A549 (cell line): Measurements from ENCODE around the gene ZNF521. TPM values are rescaled to one million over a fixed set of nuclear protein-coding genes. Genes with fewer than 3 reads are reported as not detected.

Experiments
- ATAC-seq, 2 experiments: fragments of 200-7000 bp in 1 of 2; fragments of >200 bp in 1 of 2; cut with Nextera tagmentation in 1 of 2; cut with Tn5 transposase in 1 of 2; 3 replicates each; pipeline versions ENCODE4 v1.8.0 to v1.9.1; 2018 to 2020; ENCODE audit warnings: mild to moderate bottlenecking in 1 of 2, moderate library complexity in 1 of 2
- CTCF ChIA-PET: fragments of 300-600 bp; sonication (Branson Sonifier 250); formaldehyde crosslinking; extraction: SDS; loops from one replicate; lab custom pipeline; 2021; ENCODE audit warnings: antibody characterized with exemption, inconsistent platforms; lab: Yijun Ruan, JAX
- POLR2A ChIA-PET: fragments of 350-600 bp; formaldehyde crosslinking; extraction: SDS; loops from one replicate; lab custom pipeline; 2021; ENCODE audit warnings: antibody characterized with exemption, inconsistent platforms; lab: Yijun Ruan, JAX
- DNase-seq, 2 experiments: peaks; one replicate each; pipeline versions ENCODE4 v3.0.0 to v3.0.0-alpha.2; 2011 to 2016; ENCODE audit warnings: low read depth in 1 of 2, low spot score in 1 of 2
- FAIRE-seq: peaks from 2 replicates; lab custom pipeline; 2011; peaks lifted over from hg19 to GRCh38; lab: Jason Lieb, UNC
- H3K27ac ChIP-seq, 2 experiments: fragments of >200 bp; sonication (Bioruptor Twin); formaldehyde crosslinking; 3 replicates each; pipeline ENCODE4 v1.5.1; 2016 to 2017
- H3K4me1 ChIP-seq: fragments of >200 bp; sonication (Bioruptor Twin); formaldehyde crosslinking; 3 replicates; pipeline ENCODE4 v1.6.1; 2016
- H3K4me2 ChIP-seq: fragments of >200 bp; sonication (Bioruptor Twin); formaldehyde crosslinking; 3 replicates; pipeline ENCODE4 v1.6.1; 2016
- H3K4me3 ChIP-seq: fragments of >200 bp; sonication (Bioruptor Twin); formaldehyde crosslinking; 3 replicates; pipeline ENCODE4 v1.5.1; 2016
- H3K9me3 ChIP-seq: fragments of >200 bp; sonication (Bioruptor Twin); formaldehyde crosslinking; 3 replicates; pipeline ENCODE4 v1.6.1; 2016
- CTCF ChIP-seq: fragments of >200 bp; sonication (Bioruptor Twin); formaldehyde crosslinking; IDR thresholded peaks from 3 replicates; pipeline ENCODE4 v1.5.1; 2016
- ELK1 ChIP-seq: fragments of 150-350 bp; IDR thresholded peaks from 2 replicates; pipeline ENCODE4 v1.6.1; 2014; ENCODE audit warnings: low read depth, mild to moderate bottlenecking, low read length
- FOSB ChIP-seq: fragments of 250-450 bp; sonication (Bioruptor Pico); IDR thresholded peaks from 2 replicates; pipeline ENCODE4 v1.5.0; 2020; ENCODE audit warnings: mild to moderate bottlenecking, moderate library complexity
- FOXS1 ChIP-seq: fragments of 250-450 bp; sonication (Bioruptor Pico); IDR thresholded peaks from 2 replicates; pipeline ENCODE4 v1.5.0; 2020; ENCODE audit warnings: mild to moderate bottlenecking, moderate library complexity
- HDAC2 ChIP-seq: fragments of 200-600 bp; sonication (generic); IDR thresholded peaks from 2 replicates; pipeline ENCODE4 v1.6.1; 2016
- HES2 ChIP-seq: fragments of >200 bp; sonication (Bioruptor Twin); formaldehyde crosslinking; IDR thresholded peaks from 2 replicates; pipeline ENCODE4 v1.6.1; 2016
- HEYL ChIP-seq: fragments of 250-450 bp; sonication (Bioruptor Pico); IDR thresholded peaks from 2 replicates; pipeline ENCODE4 v1.8.0; 2021; ENCODE audit warnings: mild to moderate bottlenecking, moderate library complexity
- MAFK ChIP-seq: fragments of 450-650 bp; IDR thresholded peaks from 2 replicates; pipeline ENCODE4 v1.6.1; 2014; ENCODE audit not compliant: partially characterized antibody
- MAX ChIP-seq: IDR thresholded peaks from 2 replicates; pipeline ENCODE4 v1.6.1; 2012
- MAZ ChIP-seq: fragments of 150-350 bp; IDR thresholded peaks from 2 replicates; pipeline ENCODE4 v1.6.1; 2014; ENCODE audit warnings: antibody characterized with exemption, low read depth, low read length, borderline replicate concordance
- MYC ChIP-seq: IDR thresholded peaks from 2 replicates; pipeline ENCODE4 v1.6.1; 2012; ENCODE audit warnings: mild to moderate bottlenecking, inconsistent platforms, low read length, improper control_type of control experiment, borderline replicate concordance
- NPAS2 ChIP-seq: fragments of 250-450 bp; sonication (Bioruptor Pico); IDR thresholded peaks from 2 replicates; pipeline ENCODE4 v1.8.0; 2022; ENCODE audit warnings: mild to moderate bottlenecking, moderate library complexity, borderline replicate concordance
- POLR2A ChIP-seq: IDR thresholded peaks from 2 replicates; pipeline ENCODE4 v1.6.1; 2012; ENCODE audit warnings: mild to moderate bottlenecking, low read length
- POLR2AphosphoS2 ChIP-seq: conservative IDR thresholded peaks from 2 replicates; pipeline ENCODE4 v1.6.1; 2012; ENCODE audit warnings: low read length, improper control_type of control experiment, inconsistent platforms
- RAD21 ChIP-seq, 2 experiments: fragments of >200 bp in 1 of 2; sonication (Bioruptor Twin) in 1 of 2; formaldehyde crosslinking in 1 of 2; IDR thresholded peaks in 1 of 2; conservative IDR thresholded peaks in 1 of 2; 2 replicates in 1 of 2; 3 replicates in 1 of 2; pipeline ENCODE4 v1.6.1; 2012 to 2018; ENCODE audit warnings: inconsistent platforms in 1 of 2
- REST ChIP-seq: fragments of 200-600 bp; sonication (generic); IDR thresholded peaks from 2 replicates; pipeline ENCODE4 v1.6.1; 2016; ENCODE audit warnings: antibody characterized with exemption, mild to moderate bottlenecking, moderate library complexity
- RFX5 ChIP-seq: fragments of 450-650 bp; IDR thresholded peaks from 2 replicates; pipeline ENCODE4 v1.7.1; 2014; ENCODE audit warnings: antibody characterized with exemption, mild to moderate bottlenecking, moderate library complexity
- RNF2 ChIP-seq: fragments of 200-600 bp; sonication (generic); IDR thresholded peaks from 2 replicates; pipeline ENCODE4 v1.6.1; 2016; ENCODE audit warnings: low read depth, mild to moderate bottlenecking, antibody characterized with exemption, moderate library complexity, borderline replicate concordance
- SMC3 ChIP-seq: fragments of >200 bp; sonication (Bioruptor Twin); formaldehyde crosslinking; IDR thresholded peaks from 3 replicates; pipeline ENCODE4 v1.6.1; 2018; ENCODE audit warnings: inconsistent platforms
- TFCP2L1 ChIP-seq: fragments of 250-450 bp; sonication (Bioruptor Pico); IDR thresholded peaks from 2 replicates; pipeline ENCODE4 v1.5.0; 2021; ENCODE audit warnings: mild to moderate bottlenecking
- ZC3H11A ChIP-seq: fragments of 450-650 bp; IDR thresholded peaks from 2 replicates; pipeline ENCODE4 v1.6.1; 2014; ENCODE audit warnings: antibody characterized with exemption, mild to moderate bottlenecking
- ZFP36 ChIP-seq: fragments of 450-650 bp; IDR thresholded peaks from 2 replicates; pipeline ENCODE4 v1.6.1; 2014; ENCODE audit warnings: borderline replicate concordance; ENCODE audit not compliant: partially characterized antibody
- ZNF302 ChIP-seq: fragments of 250-450 bp; sonication (Bioruptor Pico); IDR thresholded peaks from 2 replicates; pipeline ENCODE4 v1.9.0; 2021; ENCODE audit warnings: inconsistent platforms, mild to moderate bottlenecking, moderate library complexity
- ZSCAN20 ChIP-seq: fragments of 250-450 bp; sonication (Bioruptor Pico); IDR thresholded peaks from 2 replicates; pipeline ENCODE4 v1.8.0; 2022; ENCODE audit warnings: mild to moderate bottlenecking, moderate library complexity
- WGBS: methylation state at CpG from one replicate; pipeline ENCODE4 v1.1.6; 2017; ENCODE audit errors: missing lambda C conversion rate; 5-methylcytosine and 5-hydroxymethylcytosine counted together
- polyA plus RNA-seq, 4 experiments: library from polyadenylated mRNA; depleted of rRNA in 3 of 4; stranded (reverse); fragments of >200 nt; fragmentation: RNase III in 1 of 4; extraction: RNeasy Plus Mini Kit Qiagen cat#74134 plus additional on column Dnase treatment in 1 of 4; gene quantifications; 2 replicates in 3 of 4; 3 replicates in 1 of 4; pipeline ENCODE4 v1.2.3, GENCODE V29; 2011 to 2017

ZNF521 gene
- polyA plus RNA-seq, 2 of the 4 experiments (the other 2 are of a cell fraction) = not detected

GRCh38 chr18:25189391-25190185 lies 162.4 kb downstream of the ZNF521 start:
- no peak for ATAC-seq
- WGBS = 21% methylated on average over 7 of the region's 7 CpGs
- TF ChIP-seq ZNF302 (CRISPR knock-in tag) (no peak), HEYL (CRISPR knock-in tag) (no peak), ZSCAN20 (CRISPR knock-in tag) (no peak), CTCF (no peak), RAD21 (conservative IDR thresholded peaks at IDR 0.05 in 1 of 2, IDR thresholded peaks at IDR 0.05 in 1 of 2) (no peak), ZC3H11A (no peak), TFCP2L1 (CRISPR knock-in tag) (no peak), HDAC2 (no peak), MAX (no peak), SMC3 (no peak), MAFK (no peak), NPAS2 (no peak), RFX5 (no peak), MYC (no peak), HES2 (no peak), POLR2A (no peak), FOSB (no peak), ZFP36 (no peak), FOXS1 (no peak)
- TF ChIP-seq, all 56 proteins: peak for 0
- no peak overlapping the region for H3K4me2 ChIP-seq
- DNase-seq (no peak), FAIRE-seq (no peak)
- no peaks in the 10 kb centered on the region for H3K9me3 ChIP-seq
- ChIA-PET CTCF (no interaction called here), POLR2A (no interaction called here)
- H3K27ac ChIP-seq = no peak overlapping the region
- no peaks in the 10 kb centered on the region for H3K4me1 ChIP-seq
- H3K4me3 ChIP-seq = no peak overlapping the region

- ChIA-PET POLR2A (no interaction called here), CTCF (no interaction called here)
- no peaks in the 10 kb centered on the region for H3K9me3 ChIP-seq
- FAIRE-seq = no peak
- no peak overlapping the region for H3K27ac ChIP-seq
- H3K4me1 ChIP-seq = no peaks in the 10 kb centered on the region
- ATAC-seq = no peak
- TF ChIP-seq POLR2AphosphoS2 (no peak), MAZ (no peak), RNF2 (no peak), REST (no peak), ELK1 (no peak), ZNF302 (CRISPR knock-in tag) (no peak), ZC3H11A (no peak)
- no peak for DNase-seq
- WGBS = 28% methylated on average over 7 of the region's 7 CpGs
- no peak overlapping the region for H3K4me2 ChIP-seq
- H3K4me3 ChIP-seq = no peak overlapping the region
Measured at GRCh38 chr18:25187521-25188192, 164.3 kb downstream of the ZNF521 start.
